ENCODE results near the gene DOK3. TPM values are rescaled to one million over a fixed set of nuclear protein-coding genes. Genes with fewer than 3 reads are reported as not detected.

Gene DOK3
- total and polyA plus RNA-seq, 2 donors (not counting 3 experiments of a cell fraction or from before 2014, with no cell fraction given) = 4.8 to 5.3 TPM

DNA sequence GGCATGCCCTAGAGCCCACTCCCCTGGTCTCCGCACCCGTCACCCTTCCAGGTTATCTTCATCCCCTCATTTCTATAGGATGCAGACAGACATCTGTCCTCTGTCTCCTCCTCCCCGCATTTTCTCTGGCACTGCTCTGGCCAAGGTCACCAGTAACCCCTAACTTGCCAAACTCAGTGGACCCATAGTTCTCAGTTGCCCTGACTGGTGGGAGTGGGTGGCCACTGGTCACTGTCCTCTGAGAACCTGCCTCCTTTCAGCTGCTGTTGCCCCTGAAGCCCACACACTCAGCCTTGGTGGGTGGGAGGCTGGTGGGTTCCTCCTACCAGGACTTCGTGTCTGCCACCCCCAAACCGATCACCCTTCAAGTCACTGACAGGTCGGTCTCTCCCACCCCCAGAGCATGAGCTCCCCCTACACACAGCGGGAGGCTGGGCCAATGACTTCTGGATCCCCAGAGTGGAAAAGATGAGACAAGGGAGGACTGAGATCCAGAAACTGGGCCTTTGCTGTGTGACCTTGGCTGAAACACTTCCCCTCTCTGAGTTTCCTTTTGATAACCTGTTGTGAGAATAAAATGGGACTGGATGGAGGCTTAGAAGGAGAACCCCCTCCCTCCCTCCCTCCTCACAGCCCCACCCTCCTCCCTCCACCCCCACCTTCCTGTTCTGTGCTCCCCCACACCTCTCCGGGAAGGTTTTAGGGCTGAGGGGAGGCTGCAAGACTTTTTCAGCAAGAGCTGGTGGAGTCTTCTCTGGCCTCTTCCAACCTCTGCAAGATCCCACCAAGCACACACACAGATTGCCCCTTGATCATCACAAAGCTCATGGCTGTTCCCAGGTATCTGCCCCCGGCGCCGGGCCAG is 33.8 kb downstream of the DOK3 start:
- H3K36me3 ChIP-seq (ENCODE audit: control insufficient read depth in 2 of 2, extremely low read depth in 1 of 2, insufficient read depth in 2 of 2, low read length in 2 of 2) = no peaks in the 10 kb centered on the region
- no peaks in the 10 kb centered on the region for H3K27me3 ChIP-seq (ENCODE audit: control insufficient read depth in 2 of 2, insufficient read depth in 2 of 2, low read length in 2 of 2)
- no TSS peak for BruUV-seq (replicated peaks)
- dilution Hi-C loops (cut with MboI; ENCODE audit: extremely low pct_ligation_motif_present, low sequenced_read_pairs) = no loop called here
- DNase-seq (ENCODE audit: low read depth, low spot score) (no peak), FAIRE-seq (no peak)
- H3K27ac ChIP-seq (ENCODE audit: insufficient read depth, low read depth, low read length) = no peak overlapping the region
- H2AFZ ChIP-seq (ENCODE audit: low read depth, low read length) = no peak overlapping the region
- H3K79me2 ChIP-seq (ENCODE audit: control insufficient read depth, insufficient read depth, low read length) = peaks cover 22% of the 10 kb centered on the region
- H3K4me1 ChIP-seq (ENCODE audit: control insufficient read depth, extremely low read depth, insufficient read depth, low read length) = peaks cover 16% of the 10 kb centered on the region
- H3K9me3 ChIP-seq (replicated peaks; ENCODE audit: control insufficient read depth, insufficient read depth, low read length) = no peaks in the 10 kb centered on the region
- no peak overlapping the region for H3K4me2 ChIP-seq (ENCODE audit: insufficient read depth, low read length)
- TF ChIP-seq JUN (IDR thresholded peaks at IDR 0.05; ENCODE audit: borderline replicate concordance, insufficient read depth, insufficient read length, low read depth) (no peak), EZH2 (IDR thresholded peaks at IDR 0.05; ENCODE audit: borderline replicate concordance, low read depth, low read length, severe bottlenecking) (no peak), POLR2A (IDR thresholded peaks at IDR 0.05; ENCODE audit: low read depth, low read length) (no peak)
- no peaks in the 10 kb centered on the region for H3K9me1 ChIP-seq (replicated peaks; ENCODE audit: control insufficient read depth, extremely low read depth, insufficient read depth, low read length)
- H3K4me3 ChIP-seq (replicated peaks in 1 of 3; ENCODE audit: insufficient read depth in 1 of 3, low read depth in 1 of 3, low read length in 3 of 3) = no peak overlapping the region
- intact Hi-C loops (cut with micrococcal nuclease) = loop anchor here (10.0 kb wide), 1 partner anchor 1031 kb away; the partner anchor contains the start of gene FAF2
- ChIA-PET CTCF (interaction anchor here (0.7 to 3.3 kb wide), 8 partner anchors 13 to 72 kb away, joined by 3 to 17 read pairs (median 4); no protein-coding TSS in a partner anchor), POLR2A (interaction anchor here (0.9 to 2.3 kb wide), 4 partner anchors 11 to 21 kb away, joined by 3 to 17 read pairs (median 7); partner anchors contain the start of gene PDLIM7)
- H4K20me1 ChIP-seq (replicated peaks; ENCODE audit: control insufficient read depth, extremely low read depth, insufficient read depth, low read length) = no peaks in the 10 kb centered on the region
- H3K9ac ChIP-seq (replicated peaks; ENCODE audit: extremely low read depth, insufficient read depth, low read length) = no peak overlapping the region

DNA sequence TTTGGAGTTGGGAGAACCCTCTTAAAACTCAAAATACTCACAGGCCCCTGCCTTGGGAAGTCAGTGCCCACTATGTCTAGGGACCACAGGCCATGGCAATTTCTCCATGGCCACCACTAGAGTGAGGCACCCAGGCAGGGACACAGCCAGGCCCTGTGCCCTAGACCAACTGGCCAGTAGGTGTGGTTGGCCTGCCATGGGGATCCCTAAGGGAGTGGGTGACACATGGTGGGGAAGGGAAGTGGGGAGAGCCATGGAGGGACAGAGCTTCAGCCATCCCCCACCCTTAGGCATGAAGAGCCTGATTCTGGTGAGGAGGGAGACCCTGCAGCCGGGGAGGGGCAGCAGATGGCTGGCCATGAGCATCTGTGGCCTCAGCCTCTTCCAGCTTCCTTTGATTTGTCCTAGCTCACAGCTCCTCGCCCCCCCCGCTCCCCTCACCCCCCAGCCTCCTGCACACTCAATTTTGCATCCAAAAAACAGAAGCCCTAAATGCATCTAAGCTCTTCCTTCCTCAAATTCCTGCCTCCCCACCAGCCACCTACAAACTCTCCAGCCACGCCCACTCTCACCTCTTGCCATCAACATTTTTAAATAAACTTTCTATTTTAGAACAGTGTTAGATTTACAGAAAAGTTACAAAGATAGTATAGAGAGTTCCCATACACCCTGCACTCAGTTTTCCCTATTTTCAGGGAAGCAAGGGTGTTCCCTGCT is 34.6 kb downstream of the DOK3 start:
- Histone ChIP-seq H3K9ac (replicated peaks; ENCODE audit: extremely low read depth, insufficient read depth, low read length) (no peak overlapping the region), H3K9me1 (replicated peaks; ENCODE audit: control insufficient read depth, extremely low read depth, insufficient read depth, low read length) (no peaks in the 10 kb centered on the region), H3K4me2 (ENCODE audit: insufficient read depth, low read length) (no peak overlapping the region), H2AFZ (ENCODE audit: low read depth, low read length) (no peak overlapping the region), H3K4me3 (replicated peaks in 1 of 3; ENCODE audit: insufficient read depth in 1 of 3, low read depth in 1 of 3, low read length in 3 of 3) (no peak overlapping the region), H3K4me1 (ENCODE audit: control insufficient read depth, extremely low read depth, insufficient read depth, low read length) (peaks cover 23% of the 10 kb centered on the region), H3K36me3 (ENCODE audit: control insufficient read depth in 2 of 2, extremely low read depth in 1 of 2, insufficient read depth in 2 of 2, low read length in 2 of 2) (no peaks in the 10 kb centered on the region), H4K20me1 (replicated peaks; ENCODE audit: control insufficient read depth, extremely low read depth, insufficient read depth, low read length) (no peaks in the 10 kb centered on the region), H3K27me3 (ENCODE audit: control insufficient read depth in 2 of 2, insufficient read depth in 2 of 2, low read length in 2 of 2) (no peaks in the 10 kb centered on the region), H3K79me2 (ENCODE audit: control insufficient read depth, insufficient read depth, low read length) (peaks cover 29% of the 10 kb centered on the region), H3K9me3 (replicated peaks; ENCODE audit: control insufficient read depth, insufficient read depth, low read length) (no peaks in the 10 kb centered on the region), H3K27ac (ENCODE audit: insufficient read depth, low read depth, low read length) (no peak overlapping the region)
- no peak for DNase-seq (ENCODE audit: low read depth, low spot score)
- ChIA-PET CTCF (interaction anchor here (0.8 to 3.3 kb wide), 4 partner anchors 18 to 26 kb away, joined by 3 to 17 read pairs (median 10); no protein-coding TSS in a partner anchor), POLR2A (no interaction called here)
- FAIRE-seq = no peak
- TF ChIP-seq POLR2A (IDR thresholded peaks at IDR 0.05; ENCODE audit: low read depth, low read length) (no peak), EZH2 (IDR thresholded peaks at IDR 0.05; ENCODE audit: borderline replicate concordance, low read depth, low read length, severe bottlenecking) (no peak), MYC (IDR thresholded peaks at IDR 0.05; ENCODE audit: low read depth, low read length) (no peak), POLR2AphosphoS5 (IDR thresholded peaks at IDR 0.05; ENCODE audit: insufficient read depth, low read depth, low read length) (no peak), JUN (IDR thresholded peaks at IDR 0.05; ENCODE audit: borderline replicate concordance, insufficient read depth, insufficient read length, low read depth) (no peak), FOS (IDR thresholded peaks at IDR 0.05; ENCODE audit: borderline replicate concordance, insufficient read depth, low read length) (no peak), GATA2 (IDR thresholded peaks at IDR 0.05; ENCODE audit: insufficient read depth, insufficient read length, low read depth, low read length) (no peak)
- TF ChIP-seq, protein P1, sequence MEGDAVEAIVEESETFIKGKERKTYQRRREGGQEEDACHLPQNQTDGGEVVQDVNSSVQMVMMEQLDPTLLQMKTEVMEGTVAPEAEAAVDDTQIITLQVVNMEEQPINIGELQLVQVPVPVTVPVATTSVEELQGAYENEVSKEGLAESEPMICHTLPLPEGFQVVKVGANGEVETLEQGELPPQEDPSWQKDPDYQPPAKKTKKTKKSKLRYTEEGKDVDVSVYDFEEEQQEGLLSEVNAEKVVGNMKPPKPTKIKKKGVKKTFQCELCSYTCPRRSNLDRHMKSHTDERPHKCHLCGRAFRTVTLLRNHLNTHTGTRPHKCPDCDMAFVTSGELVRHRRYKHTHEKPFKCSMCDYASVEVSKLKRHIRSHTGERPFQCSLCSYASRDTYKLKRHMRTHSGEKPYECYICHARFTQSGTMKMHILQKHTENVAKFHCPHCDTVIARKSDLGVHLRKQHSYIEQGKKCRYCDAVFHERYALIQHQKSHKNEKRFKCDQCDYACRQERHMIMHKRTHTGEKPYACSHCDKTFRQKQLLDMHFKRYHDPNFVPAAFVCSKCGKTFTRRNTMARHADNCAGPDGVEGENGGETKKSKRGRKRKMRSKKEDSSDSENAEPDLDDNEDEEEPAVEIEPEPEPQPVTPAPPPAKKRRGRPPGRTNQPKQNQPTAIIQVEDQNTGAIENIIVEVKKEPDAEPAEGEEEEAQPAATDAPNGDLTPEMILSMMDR (IDR thresholded peaks at IDR 0.05; ENCODE audit: extremely low read depth in 1 of 2, insufficient read depth in 1 of 2, low read depth in 1 of 2, low read length in 2 of 2) = no peak
- TF ChIP-seq, protein P2, sequence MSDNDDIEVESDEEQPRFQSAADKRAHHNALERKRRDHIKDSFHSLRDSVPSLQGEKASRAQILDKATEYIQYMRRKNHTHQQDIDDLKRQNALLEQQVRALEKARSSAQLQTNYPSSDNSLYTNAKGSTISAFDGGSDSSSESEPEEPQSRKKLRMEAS (IDR thresholded peaks at IDR 0.05; ENCODE audit: insufficient read depth, insufficient read length) = no peak
- dilution Hi-C loops (cut with MboI; ENCODE audit: extremely low pct_ligation_motif_present, low sequenced_read_pairs) = no loop called here
- no TSS peak for BruUV-seq (replicated peaks)
- intact Hi-C loops (cut with micrococcal nuclease) = loop anchor here (10.0 kb wide), 1 partner anchor 1030 kb away; the partner anchor contains the start of gene FAF2
